ENCODE data around the gene DTNA. TPM values are rescaled to one million over a fixed set of nuclear protein-coding genes. Genes with fewer than 3 reads are reported as not detected.

DTNA gene
- polyA plus RNA-seq, 1 donor (not counting 4 experiments of a cell fraction or from before 2014, with no cell fraction given): 0.81 TPM

DNA sequence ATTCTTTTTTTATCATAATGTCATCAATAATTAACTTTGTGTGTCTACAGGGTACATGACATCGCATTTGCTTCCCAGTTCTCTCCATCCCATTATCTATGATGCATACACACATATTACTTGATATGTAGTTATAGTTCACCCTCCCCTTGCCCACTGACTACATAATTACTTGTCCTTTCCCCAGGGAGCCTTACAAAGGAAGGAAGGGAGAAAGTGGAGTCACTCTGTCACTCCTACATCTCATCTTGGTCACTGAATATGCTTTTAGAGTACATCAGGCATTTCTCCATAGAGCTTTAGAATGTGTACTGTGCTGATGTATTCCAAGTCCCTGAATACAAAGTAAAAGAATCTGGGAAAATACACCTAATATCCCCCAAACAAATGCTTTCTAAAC, 6.0 kb upstream of the DTNA start:
- TF ChIP-seq, protein P1, sequence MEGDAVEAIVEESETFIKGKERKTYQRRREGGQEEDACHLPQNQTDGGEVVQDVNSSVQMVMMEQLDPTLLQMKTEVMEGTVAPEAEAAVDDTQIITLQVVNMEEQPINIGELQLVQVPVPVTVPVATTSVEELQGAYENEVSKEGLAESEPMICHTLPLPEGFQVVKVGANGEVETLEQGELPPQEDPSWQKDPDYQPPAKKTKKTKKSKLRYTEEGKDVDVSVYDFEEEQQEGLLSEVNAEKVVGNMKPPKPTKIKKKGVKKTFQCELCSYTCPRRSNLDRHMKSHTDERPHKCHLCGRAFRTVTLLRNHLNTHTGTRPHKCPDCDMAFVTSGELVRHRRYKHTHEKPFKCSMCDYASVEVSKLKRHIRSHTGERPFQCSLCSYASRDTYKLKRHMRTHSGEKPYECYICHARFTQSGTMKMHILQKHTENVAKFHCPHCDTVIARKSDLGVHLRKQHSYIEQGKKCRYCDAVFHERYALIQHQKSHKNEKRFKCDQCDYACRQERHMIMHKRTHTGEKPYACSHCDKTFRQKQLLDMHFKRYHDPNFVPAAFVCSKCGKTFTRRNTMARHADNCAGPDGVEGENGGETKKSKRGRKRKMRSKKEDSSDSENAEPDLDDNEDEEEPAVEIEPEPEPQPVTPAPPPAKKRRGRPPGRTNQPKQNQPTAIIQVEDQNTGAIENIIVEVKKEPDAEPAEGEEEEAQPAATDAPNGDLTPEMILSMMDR (optimal IDR thresholded peaks at IDR 0.05 in 1 of 3, IDR thresholded peaks at IDR 0.05 in 1 of 3, conservative IDR thresholded peaks at IDR 0.05 in 1 of 3; ENCODE audit: extremely low read depth in 1 of 3, insufficient read depth in 2 of 3, low read length in 3 of 3): no peak
- no peak for TF ChIP-seq EZH2 (IDR thresholded peaks at IDR 0.05; ENCODE audit: low read length)
- H3K27ac ChIP-seq (ENCODE audit: control insufficient read depth, insufficient read depth, low read length): no peak overlapping the region
- H3K27me3 ChIP-seq (ENCODE audit: control insufficient read depth, extremely low read depth, insufficient read depth, low read length): no peaks in the 10 kb centered on the region
- H3K4me1 ChIP-seq (ENCODE audit: control insufficient read depth, extremely low read depth, insufficient read depth, low read length): peaks cover 18% of the 10 kb centered on the region
- FAIRE-seq (no peak), DNase-seq (ENCODE audit: low read depth, low spot score) (no peak)
- H3K4me2 ChIP-seq (ENCODE audit: control insufficient read depth, extremely low read depth, insufficient read depth, low read depth, low read length): no peak overlapping the region
- H4K20me1 ChIP-seq (ENCODE audit: control insufficient read depth, extremely low read depth, insufficient read depth, low read length): no peaks in the 10 kb centered on the region
- no peaks in the 10 kb centered on the region for H3K9me1 ChIP-seq (ENCODE audit: control insufficient read depth, extremely low read depth, insufficient read depth, low read length)
- H3K36me3 ChIP-seq (ENCODE audit: control insufficient read depth in 2 of 2, extremely low read depth in 1 of 2, insufficient read depth in 2 of 2, low read length in 2 of 2): no peaks in the 10 kb centered on the region
- H3K9ac ChIP-seq (ENCODE audit: control insufficient read depth, extremely low read depth, insufficient read depth, low read length): no peak overlapping the region
- H3K79me2 ChIP-seq (ENCODE audit: control insufficient read depth, insufficient read depth, low read length): no peaks in the 10 kb centered on the region
- H3K9me3 ChIP-seq (ENCODE audit: control insufficient read depth, low read depth, low read length): no peaks in the 10 kb centered on the region
- dilution Hi-C loops (cut with MboI; ENCODE audit: extremely low pct_ligation_motif_present, low sequenced_read_pairs): no loop called here
- H3K4me3 ChIP-seq (ENCODE audit: control insufficient read depth in 2 of 3, extremely low read depth in 1 of 3, insufficient read depth in 2 of 3, low read depth in 1 of 3, low read length in 3 of 3): no peak overlapping the region
- H2AFZ ChIP-seq (ENCODE audit: control insufficient read depth, low read length): no peak overlapping the region

DNA sequence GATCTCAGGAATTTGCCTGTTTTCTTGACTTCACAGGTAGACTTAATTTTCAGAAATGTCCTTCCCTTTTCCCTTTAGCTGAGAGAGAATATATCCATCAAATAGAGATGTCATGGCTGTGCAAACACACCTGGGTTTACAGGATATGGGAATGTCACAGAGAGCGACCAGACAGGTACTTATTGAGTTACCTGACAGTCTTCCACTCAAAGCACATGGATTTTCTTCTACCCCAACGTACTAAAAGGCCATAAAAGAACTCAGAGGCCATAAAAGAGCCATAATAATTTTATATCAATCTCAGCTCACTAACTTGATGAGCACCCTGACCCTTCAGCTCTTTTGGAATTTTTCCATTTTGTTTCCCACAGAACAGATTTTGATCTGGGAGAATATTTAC, 5.3 kb upstream of the DTNA start:
- no peak overlapping the region for H3K9ac ChIP-seq (ENCODE audit: control insufficient read depth, extremely low read depth, insufficient read depth, low read length)
- FAIRE-seq: no peak
- H3K27ac ChIP-seq (ENCODE audit: control insufficient read depth, insufficient read depth, low read length): no peak overlapping the region
- no peak overlapping the region for H3K4me3 ChIP-seq (ENCODE audit: control insufficient read depth in 2 of 3, extremely low read depth in 1 of 3, insufficient read depth in 2 of 3, low read depth in 1 of 3, low read length in 3 of 3)
- H3K4me2 ChIP-seq (ENCODE audit: control insufficient read depth, extremely low read depth, insufficient read depth, low read depth, low read length): no peak overlapping the region
- TF ChIP-seq EZH2 (IDR thresholded peaks at IDR 0.05; ENCODE audit: low read length): no peak
- TF ChIP-seq, protein P1 (optimal IDR thresholded peaks at IDR 0.05 in 1 of 3, IDR thresholded peaks at IDR 0.05 in 1 of 3, conservative IDR thresholded peaks at IDR 0.05 in 1 of 3; ENCODE audit: extremely low read depth in 1 of 3, insufficient read depth in 2 of 3, low read length in 3 of 3): no peak
- peaks cover 26% of the 10 kb centered on the region for H3K4me1 ChIP-seq (ENCODE audit: control insufficient read depth, extremely low read depth, insufficient read depth, low read length)
- no peaks in the 10 kb centered on the region for H3K36me3 ChIP-seq (ENCODE audit: control insufficient read depth in 2 of 2, extremely low read depth in 1 of 2, insufficient read depth in 2 of 2, low read length in 2 of 2)
- H3K27me3 ChIP-seq (ENCODE audit: control insufficient read depth, extremely low read depth, insufficient read depth, low read length): no peaks in the 10 kb centered on the region
- H3K9me3 ChIP-seq (ENCODE audit: control insufficient read depth, low read depth, low read length): no peaks in the 10 kb centered on the region
- H3K9me1 ChIP-seq (ENCODE audit: control insufficient read depth, extremely low read depth, insufficient read depth, low read length): no peaks in the 10 kb centered on the region
- no peaks in the 10 kb centered on the region for H4K20me1 ChIP-seq (ENCODE audit: control insufficient read depth, extremely low read depth, insufficient read depth, low read length)
- no peak overlapping the region for H2AFZ ChIP-seq (ENCODE audit: control insufficient read depth, low read length)
- DNase-seq (ENCODE audit: low read depth, low spot score): no peak
- H3K79me2 ChIP-seq (ENCODE audit: control insufficient read depth, insufficient read depth, low read length): no peaks in the 10 kb centered on the region
- dilution Hi-C loops (cut with MboI; ENCODE audit: extremely low pct_ligation_motif_present, low sequenced_read_pairs): no loop called here
